GM23338 (cell line): ENCODE measurements around the gene EXOC3. TPM values are rescaled to one million over a fixed set of nuclear protein-coding genes. Genes with fewer than 3 reads are reported as not detected.

Experiments used
- ATAC-seq: fragments of 200-7000 bp; cut with Tn5 transposase; 3 replicates; pipeline ENCODE4 v1.9.1; 2020
- DNase-seq: peaks from one replicate; pipeline ENCODE4 v3.0.0-alpha.2; 2015; ENCODE audit warnings: low spot score
- H2AFZ ChIP-seq: fragments of 200-600 bp; sonication (generic); 2 replicates; pipeline ENCODE4 v1.8.0; 2016; ENCODE audit warnings: antibody characterized with exemption, mild to moderate bottlenecking, moderate library complexity
- H3F3A ChIP-seq: fragments of 200-600 bp; sonication (generic); replicated peaks from 2 replicates; pipeline ENCODE4 v1.8.0; 2017; ENCODE audit warnings: antibody characterized with exemption, mixed run types, low read depth
- H3K27ac ChIP-seq: fragments of 200-600 bp; sonication (generic); 2 replicates; pipeline ENCODE4 v1.6.1; 2016; ENCODE audit warnings: low read depth
- H3K27me3 ChIP-seq: fragments of 200-600 bp; sonication (generic); 2 replicates; pipeline ENCODE4 v1.8.0; 2016; ENCODE audit warnings: mild to moderate bottlenecking, mixed run types, moderate library complexity; ENCODE audit not compliant: insufficient read depth
- H3K36me3 ChIP-seq: fragments of 200-600 bp; sonication (generic); 2 replicates; pipeline ENCODE4 v1.8.0; 2016; ENCODE audit warnings: mild to moderate bottlenecking; ENCODE audit not compliant: insufficient read depth
- H3K4me1 ChIP-seq: fragments of 200-600 bp; sonication (generic); 2 replicates; pipeline ENCODE4 v1.8.0; 2016; ENCODE audit warnings: mild to moderate bottlenecking, moderate library complexity; ENCODE audit not compliant: insufficient read depth
- H3K4me2 ChIP-seq: fragments of 200-600 bp; sonication (generic); 2 replicates; pipeline ENCODE4 v1.7.1; 2017; ENCODE audit warnings: mixed run types
- H3K4me3 ChIP-seq: fragments of 200-600 bp; sonication (generic); 2 replicates; pipeline ENCODE4 v1.6.1; 2016; ENCODE audit warnings: mixed run types
- H3K79me2 ChIP-seq: fragments of 200-600 bp; sonication (generic); replicated peaks from 2 replicates; pipeline ENCODE4 v1.8.0; 2017; ENCODE audit warnings: mild to moderate bottlenecking; ENCODE audit not compliant: insufficient read depth
- H3K9me2 ChIP-seq: fragments of 200-600 bp; sonication (generic); 2 replicates; pipeline ENCODE4 v1.8.0; 2017; ENCODE audit not compliant: insufficient read depth
- H4K20me1 ChIP-seq: fragments of 200-600 bp; sonication (generic); replicated peaks from 2 replicates; pipeline ENCODE4 v1.8.0; 2017; ENCODE audit warnings: mild to moderate bottlenecking; ENCODE audit not compliant: insufficient read depth
- H3K27ac Mint-ChIP-seq: 2 replicates; pipeline ENCODE4 v1.8.0; 2020; ENCODE audit warnings: inconsistent platforms, mild to moderate bottlenecking, moderate library complexity, mixed read lengths
- H3K27me3 Mint-ChIP-seq: 3 replicates; pipeline ENCODE4 v1.8.0; 2022; ENCODE audit warnings: low read depth, mild to moderate bottlenecking, moderate library complexity, mixed read lengths, inconsistent platforms; ENCODE audit not compliant: insufficient read depth, poor library complexity
- H3K36me3 Mint-ChIP-seq: 3 replicates; pipeline ENCODE4 v1.8.0; 2021; ENCODE audit warnings: low read depth, mild to moderate bottlenecking, inconsistent platforms, moderate library complexity, mixed read lengths
- H3K4me1 Mint-ChIP-seq: 3 replicates; pipeline ENCODE4 v1.8.0; 2020; ENCODE audit warnings: mild to moderate bottlenecking, inconsistent platforms, mixed read lengths
- H3K4me3 Mint-ChIP-seq: 3 replicates; pipeline ENCODE4 v1.8.0; 2021; ENCODE audit warnings: moderate library complexity, mild to moderate bottlenecking, inconsistent platforms, mixed read lengths
- H3K9me3 Mint-ChIP-seq: 3 replicates; pipeline ENCODE4 v1.8.0; 2020; ENCODE audit warnings: moderate library complexity, mild to moderate bottlenecking, inconsistent platforms, mixed read lengths
- CREB1 ChIP-seq: fragments of 250-450 bp; sonication (Bioruptor Pico); IDR thresholded peaks from 2 replicates; pipeline ENCODE4 v1.5.0; 2020; ENCODE audit warnings: low read depth, mild to moderate bottlenecking, moderate library complexity
- EZH2 ChIP-seq: fragments of 200-600 bp; sonication (generic); IDR thresholded peaks from one replicate; pipeline ENCODE4 v1.8.0; 2017; ENCODE audit warnings: antibody characterized with exemption, mild to moderate bottlenecking, low read depth; ENCODE audit not compliant: unreplicated experiment
- EZH2phosphoT487 ChIP-seq: fragments of 200-600 bp; sonication (generic); IDR thresholded peaks from one replicate; pipeline ENCODE4 v1.8.1; 2018; ENCODE audit warnings: antibody characterized with exemption; ENCODE audit not compliant: unreplicated experiment
- JUNB ChIP-seq: IDR thresholded peaks from one replicate; pipeline ENCODE4 v1.6.1; 2016; ENCODE audit warnings: antibody characterized with exemption; ENCODE audit not compliant: unreplicated experiment
- NANOG ChIP-seq: IDR thresholded peaks from 2 replicates; pipeline ENCODE4 v1.6.1; 2016; ENCODE audit warnings: antibody characterized with exemption, borderline replicate concordance
- POLR2AphosphoS5 ChIP-seq: IDR thresholded peaks from 2 replicates; pipeline ENCODE4 v1.6.1; 2016; ENCODE audit warnings: antibody characterized with exemption, low read depth
- STAT1 ChIP-seq: IDR thresholded peaks from one replicate; pipeline ENCODE4 v1.6.1; 2016; ENCODE audit warnings: antibody characterized with exemption; ENCODE audit not compliant: unreplicated experiment
- ZNF114 ChIP-seq: fragments of 250-450 bp; sonication (Bioruptor Pico); IDR thresholded peaks from 2 replicates; pipeline ENCODE4 v1.5.0; 2020; ENCODE audit warnings: mild to moderate bottlenecking, moderate library complexity
- ZNF331 ChIP-seq: fragments of 250-450 bp; sonication (Bioruptor Pico); IDR thresholded peaks from 2 replicates; pipeline ENCODE4 v1.5.0; 2020; ENCODE audit warnings: low read depth, mild to moderate bottlenecking, moderate library complexity
- polyA plus RNA-seq: library from polyadenylated mRNA; unstranded; fragments of >200 nt; fragmentation: Nextera tagmentation; extraction: Ambion mirVana; gene quantifications from 2 replicates; pipeline ENCODE4 v1.2.1, GENCODE V29; 2016
- total RNA-seq: library from RNA; depleted of rRNA; stranded (reverse); fragments of >200 nt; shearing (Covaris generic); gene quantifications from 2 replicates; pipeline ENCODE4 v1.2.3, GENCODE V29; 2014
- TF ChIP-seq, protein P1 (sequence below): fragments of 250-450 bp; sonication (Bioruptor Pico); IDR thresholded peaks from 2 replicates; pipeline ENCODE4 v1.5.0; 2020; ENCODE audit warnings: mild to moderate bottlenecking, moderate library complexity
- TF ChIP-seq, protein P2 (sequence below): IDR thresholded peaks from 2 replicates; pipeline ENCODE4 v1.6.1; 2016; ENCODE audit warnings: antibody characterized with exemption
- TF ChIP-seq, protein P3 (sequence below): IDR thresholded peaks from one replicate; pipeline ENCODE4 v1.6.1; 2018; ENCODE audit warnings: antibody characterized with exemption; ENCODE audit not compliant: unreplicated experiment
- TF ChIP-seq, protein P4 (sequence below), 2 experiments: fragments of 200-600 bp in 1 of 2; sonication (generic) in 1 of 2; conservative IDR thresholded peaks; 2 replicates each; pipeline versions ENCODE4 v1.5.1 to v1.6.1; 2016 to 2017; ENCODE audit warnings: antibody characterized with exemption in 2 of 2, low read depth in 2 of 2, mild to moderate bottlenecking in 2 of 2, moderate library complexity in 1 of 2

EXOC3 gene
- total and polyA plus RNA-seq, 2 experiments from 2014 or later: 13.4 to 31.6 TPM

DNA sequence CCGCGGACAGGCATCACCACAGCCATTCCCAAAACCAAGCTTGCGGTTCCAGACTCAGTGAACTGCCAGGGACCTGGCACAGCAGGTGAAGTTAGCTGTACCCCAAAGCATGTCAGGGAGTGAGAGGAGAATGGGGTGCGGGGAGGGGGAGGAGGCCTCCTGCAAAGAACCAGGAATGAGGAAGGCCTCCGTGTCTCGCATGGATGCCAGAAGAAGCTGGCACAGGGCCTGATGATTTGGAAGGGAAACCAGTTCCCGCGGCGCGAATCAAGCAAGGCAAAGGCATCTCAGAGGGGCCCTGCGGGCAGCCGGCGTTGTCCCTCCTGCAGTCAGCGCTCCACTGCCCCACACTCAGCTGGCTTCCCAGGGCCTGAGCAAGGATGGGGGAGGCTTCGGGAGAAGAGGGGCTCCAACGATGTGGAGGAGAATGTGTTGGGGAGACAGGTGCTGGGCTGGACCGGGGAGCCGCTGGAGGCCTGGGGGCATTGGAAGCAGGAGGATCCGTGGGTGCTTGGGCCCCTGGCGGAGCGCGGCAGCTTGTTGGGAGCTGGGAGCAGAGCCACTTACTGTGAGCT, 66.7 kb downstream of the EXOC3 start:
- Mint-ChIP-seq H3K4me1 (no peaks in the 10 kb centered on the region; the same call in 1 of the 3 replicates), H3K36me3 (no peaks in the 10 kb centered on the region; the same call in 2 of the 3 replicates), H3K27me3 (peaks cover 34% of the 10 kb centered on the region), H3K9me3 (peaks cover 5% of the 10 kb centered on the region; the same call in 2 of the 3 replicates), H3K4me3 (no peak overlapping the region), H3K27ac (no peak overlapping the region)
- ATAC-seq (no peak), DNase-seq (no peak)
- TF ChIP-seq CREB1 (CRISPR knock-in tag): no peak
- TF ChIP-seq NANOG: no peak
- TF ChIP-seq, protein P1, sequence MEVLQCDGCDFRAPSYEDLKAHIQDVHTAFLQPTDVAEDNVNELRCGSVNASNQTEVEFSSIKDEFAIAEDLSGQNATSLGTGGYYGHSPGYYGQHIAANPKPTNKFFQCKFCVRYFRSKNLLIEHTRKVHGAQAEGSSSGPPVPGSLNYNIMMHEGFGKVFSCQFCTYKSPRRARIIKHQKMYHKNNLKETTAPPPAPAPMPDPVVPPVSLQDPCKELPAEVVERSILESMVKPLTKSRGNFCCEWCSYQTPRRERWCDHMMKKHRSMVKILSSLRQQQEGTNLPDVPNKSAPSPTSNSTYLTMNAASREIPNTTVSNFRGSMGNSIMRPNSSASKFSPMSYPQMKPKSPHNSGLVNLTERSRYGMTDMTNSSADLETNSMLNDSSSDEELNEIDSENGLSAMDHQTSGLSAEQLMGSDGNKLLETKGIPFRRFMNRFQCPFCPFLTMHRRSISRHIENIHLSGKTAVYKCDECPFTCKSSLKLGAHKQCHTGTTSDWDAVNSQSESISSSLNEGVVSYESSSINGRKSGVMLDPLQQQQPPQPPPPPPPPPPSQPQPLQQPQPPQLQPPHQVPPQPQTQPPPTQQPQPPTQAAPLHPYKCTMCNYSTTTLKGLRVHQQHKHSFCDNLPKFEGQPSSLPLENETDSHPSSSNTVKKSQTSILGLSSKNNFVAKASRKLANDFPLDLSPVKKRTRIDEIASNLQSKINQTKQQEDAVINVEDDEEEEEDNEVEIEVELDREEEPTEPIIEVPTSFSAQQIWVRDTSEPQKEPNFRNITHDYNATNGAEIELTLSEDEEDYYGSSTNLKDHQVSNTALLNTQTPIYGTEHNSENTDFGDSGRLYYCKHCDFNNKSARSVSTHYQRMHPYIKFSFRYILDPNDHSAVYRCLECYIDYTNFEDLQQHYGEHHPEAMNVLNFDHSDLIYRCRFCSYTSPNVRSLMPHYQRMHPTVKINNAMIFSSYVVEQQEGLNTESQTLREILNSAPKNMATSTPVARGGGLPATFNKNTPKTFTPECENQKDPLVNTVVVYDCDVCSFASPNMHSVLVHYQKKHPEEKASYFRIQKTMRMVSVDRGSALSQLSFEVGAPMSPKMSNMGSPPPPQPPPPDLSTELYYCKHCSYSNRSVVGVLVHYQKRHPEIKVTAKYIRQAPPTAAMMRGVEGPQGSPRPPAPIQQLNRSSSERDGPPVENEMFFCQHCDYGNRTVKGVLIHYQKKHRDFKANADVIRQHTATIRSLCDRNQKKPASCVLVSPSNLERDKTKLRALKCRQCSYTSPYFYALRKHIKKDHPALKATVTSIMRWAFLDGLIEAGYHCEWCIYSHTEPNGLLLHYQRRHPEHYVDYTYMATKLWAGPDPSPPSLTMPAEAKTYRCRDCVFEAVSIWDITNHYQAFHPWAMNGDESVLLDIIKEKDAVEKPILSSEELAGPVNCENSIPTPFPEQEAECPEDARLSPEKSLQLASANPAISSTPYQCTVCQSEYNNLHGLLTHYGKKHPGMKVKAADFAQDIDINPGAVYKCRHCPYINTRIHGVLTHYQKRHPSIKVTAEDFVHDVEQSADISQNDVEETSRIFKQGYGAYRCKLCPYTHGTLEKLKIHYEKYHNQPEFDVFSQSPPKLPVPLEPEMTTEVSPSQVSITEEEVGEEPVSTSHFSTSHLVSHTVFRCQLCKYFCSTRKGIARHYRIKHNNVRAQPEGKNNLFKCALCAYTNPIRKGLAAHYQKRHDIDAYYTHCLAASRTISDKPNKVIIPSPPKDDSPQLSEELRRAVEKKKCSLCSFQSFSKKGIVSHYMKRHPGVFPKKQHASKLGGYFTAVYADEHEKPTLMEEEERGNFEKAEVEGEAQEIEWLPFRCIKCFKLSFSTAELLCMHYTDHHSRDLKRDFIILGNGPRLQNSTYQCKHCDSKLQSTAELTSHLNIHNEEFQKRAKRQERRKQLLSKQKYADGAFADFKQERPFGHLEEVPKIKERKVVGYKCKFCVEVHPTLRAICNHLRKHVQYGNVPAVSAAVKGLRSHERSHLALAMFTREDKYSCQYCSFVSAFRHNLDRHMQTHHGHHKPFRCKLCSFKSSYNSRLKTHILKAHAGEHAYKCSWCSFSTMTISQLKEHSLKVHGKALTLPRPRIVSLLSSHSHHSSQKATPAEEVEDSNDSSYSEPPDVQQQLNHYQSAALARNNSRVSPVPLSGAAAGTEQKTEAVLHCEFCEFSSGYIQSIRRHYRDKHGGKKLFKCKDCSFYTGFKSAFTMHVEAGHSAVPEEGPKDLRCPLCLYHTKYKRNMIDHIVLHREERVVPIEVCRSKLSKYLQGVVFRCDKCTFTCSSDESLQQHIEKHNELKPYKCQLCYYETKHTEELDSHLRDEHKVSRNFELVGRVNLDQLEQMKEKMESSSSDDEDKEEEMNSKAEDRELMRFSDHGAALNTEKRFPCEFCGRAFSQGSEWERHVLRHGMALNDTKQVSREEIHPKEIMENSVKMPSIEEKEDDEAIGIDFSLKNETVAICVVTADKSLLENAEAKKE (CRISPR knock-in tag): no peak
- TF ChIP-seq STAT1: no peak
- TF ChIP-seq, protein P2, sequence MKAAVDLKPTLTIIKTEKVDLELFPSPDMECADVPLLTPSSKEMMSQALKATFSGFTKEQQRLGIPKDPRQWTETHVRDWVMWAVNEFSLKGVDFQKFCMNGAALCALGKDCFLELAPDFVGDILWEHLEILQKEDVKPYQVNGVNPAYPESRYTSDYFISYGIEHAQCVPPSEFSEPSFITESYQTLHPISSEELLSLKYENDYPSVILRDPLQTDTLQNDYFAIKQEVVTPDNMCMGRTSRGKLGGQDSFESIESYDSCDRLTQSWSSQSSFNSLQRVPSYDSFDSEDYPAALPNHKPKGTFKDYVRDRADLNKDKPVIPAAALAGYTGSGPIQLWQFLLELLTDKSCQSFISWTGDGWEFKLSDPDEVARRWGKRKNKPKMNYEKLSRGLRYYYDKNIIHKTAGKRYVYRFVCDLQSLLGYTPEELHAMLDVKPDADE: no peak
- TF ChIP-seq, protein P3, sequence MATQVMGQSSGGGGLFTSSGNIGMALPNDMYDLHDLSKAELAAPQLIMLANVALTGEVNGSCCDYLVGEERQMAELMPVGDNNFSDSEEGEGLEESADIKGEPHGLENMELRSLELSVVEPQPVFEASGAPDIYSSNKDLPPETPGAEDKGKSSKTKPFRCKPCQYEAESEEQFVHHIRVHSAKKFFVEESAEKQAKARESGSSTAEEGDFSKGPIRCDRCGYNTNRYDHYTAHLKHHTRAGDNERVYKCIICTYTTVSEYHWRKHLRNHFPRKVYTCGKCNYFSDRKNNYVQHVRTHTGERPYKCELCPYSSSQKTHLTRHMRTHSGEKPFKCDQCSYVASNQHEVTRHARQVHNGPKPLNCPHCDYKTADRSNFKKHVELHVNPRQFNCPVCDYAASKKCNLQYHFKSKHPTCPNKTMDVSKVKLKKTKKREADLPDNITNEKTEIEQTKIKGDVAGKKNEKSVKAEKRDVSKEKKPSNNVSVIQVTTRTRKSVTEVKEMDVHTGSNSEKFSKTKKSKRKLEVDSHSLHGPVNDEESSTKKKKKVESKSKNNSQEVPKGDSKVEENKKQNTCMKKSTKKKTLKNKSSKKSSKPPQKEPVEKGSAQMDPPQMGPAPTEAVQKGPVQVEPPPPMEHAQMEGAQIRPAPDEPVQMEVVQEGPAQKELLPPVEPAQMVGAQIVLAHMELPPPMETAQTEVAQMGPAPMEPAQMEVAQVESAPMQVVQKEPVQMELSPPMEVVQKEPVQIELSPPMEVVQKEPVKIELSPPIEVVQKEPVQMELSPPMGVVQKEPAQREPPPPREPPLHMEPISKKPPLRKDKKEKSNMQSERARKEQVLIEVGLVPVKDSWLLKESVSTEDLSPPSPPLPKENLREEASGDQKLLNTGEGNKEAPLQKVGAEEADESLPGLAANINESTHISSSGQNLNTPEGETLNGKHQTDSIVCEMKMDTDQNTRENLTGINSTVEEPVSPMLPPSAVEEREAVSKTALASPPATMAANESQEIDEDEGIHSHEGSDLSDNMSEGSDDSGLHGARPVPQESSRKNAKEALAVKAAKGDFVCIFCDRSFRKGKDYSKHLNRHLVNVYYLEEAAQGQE: no peak
- no peak for TF ChIP-seq EZH2phosphoT487
- TF ChIP-seq ZNF331 (CRISPR knock-in tag): no peak
- no peak for TF ChIP-seq ZNF114 (CRISPR knock-in tag)
- no peak for TF ChIP-seq EZH2
- TF ChIP-seq, protein P4, sequence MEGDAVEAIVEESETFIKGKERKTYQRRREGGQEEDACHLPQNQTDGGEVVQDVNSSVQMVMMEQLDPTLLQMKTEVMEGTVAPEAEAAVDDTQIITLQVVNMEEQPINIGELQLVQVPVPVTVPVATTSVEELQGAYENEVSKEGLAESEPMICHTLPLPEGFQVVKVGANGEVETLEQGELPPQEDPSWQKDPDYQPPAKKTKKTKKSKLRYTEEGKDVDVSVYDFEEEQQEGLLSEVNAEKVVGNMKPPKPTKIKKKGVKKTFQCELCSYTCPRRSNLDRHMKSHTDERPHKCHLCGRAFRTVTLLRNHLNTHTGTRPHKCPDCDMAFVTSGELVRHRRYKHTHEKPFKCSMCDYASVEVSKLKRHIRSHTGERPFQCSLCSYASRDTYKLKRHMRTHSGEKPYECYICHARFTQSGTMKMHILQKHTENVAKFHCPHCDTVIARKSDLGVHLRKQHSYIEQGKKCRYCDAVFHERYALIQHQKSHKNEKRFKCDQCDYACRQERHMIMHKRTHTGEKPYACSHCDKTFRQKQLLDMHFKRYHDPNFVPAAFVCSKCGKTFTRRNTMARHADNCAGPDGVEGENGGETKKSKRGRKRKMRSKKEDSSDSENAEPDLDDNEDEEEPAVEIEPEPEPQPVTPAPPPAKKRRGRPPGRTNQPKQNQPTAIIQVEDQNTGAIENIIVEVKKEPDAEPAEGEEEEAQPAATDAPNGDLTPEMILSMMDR (conservative IDR thresholded peaks at IDR 0.05; ENCODE audit: low read depth in 2 of 2): no peak
- no peak for TF ChIP-seq POLR2AphosphoS5
- no peak for TF ChIP-seq JUNB
- no peak overlapping the region for H3K4me3 ChIP-seq
- no peaks in the 10 kb centered on the region for H3K27me3 ChIP-seq
- H3F3A ChIP-seq: no peaks in the 10 kb centered on the region
- H3K4me2 ChIP-seq: no peak overlapping the region
- no peak overlapping the region for H2AFZ ChIP-seq
- no peaks in the 10 kb centered on the region for H4K20me1 ChIP-seq
- H3K36me3 ChIP-seq: no peaks in the 10 kb centered on the region
- H3K79me2 ChIP-seq: no peaks in the 10 kb centered on the region
- H3K27ac ChIP-seq: no peak overlapping the region
- H3K9me2 ChIP-seq: no peaks in the 10 kb centered on the region
- no peaks in the 10 kb centered on the region for H3K4me1 ChIP-seq
